Urinary bladder (tissue), 4 donors: Measurements from ENCODE around the gene SPEF2. TPM values are rescaled to one million over a fixed set of nuclear protein-coding genes. Genes with fewer than 3 reads are reported as not detected.

Source experiments
- DNase-seq: peaks from one replicate; pipeline ENCODE4 v3.0.0-alpha.2; 2015; ENCODE audit errors: extremely low spot score
- H3K27ac ChIP-seq: one replicate; pipeline ENCODE4 v1.5.1; 2013; ENCODE audit warnings: low read depth, mild to moderate bottlenecking, moderate library complexity
- H3K36me3 ChIP-seq: one replicate; pipeline ENCODE4 v1.6.1; 2013; ENCODE audit warnings: mild to moderate bottlenecking, moderate library complexity; ENCODE audit not compliant: insufficient read depth
- H3K4me1 ChIP-seq: one replicate; pipeline ENCODE4 v1.6.1; 2013; ENCODE audit warnings: mild to moderate bottlenecking, moderate library complexity; ENCODE audit not compliant: insufficient read depth
- H3K4me3 ChIP-seq: one replicate; pipeline ENCODE4 v1.5.1; 2013; ENCODE audit warnings: low read depth, low read length
- WGBS: extraction: QIAGEN DNeasy Blood & Tissue Kit; methylation state at CpG from one replicate; pipeline ENCODE4 v1.1.7; 2013; 5-methylcytosine and 5-hydroxymethylcytosine counted together
- polyA plus RNA-seq: library from polyadenylated mRNA; stranded (reverse); fragments of 200-250 nt; gene quantifications from one replicate; pipeline ENCODE4 v1.2.3, GENCODE V29; 2013
- total RNA-seq: library from RNA; depleted of rRNA; stranded (reverse); fragments of >200 nt; gene quantifications from one replicate; pipeline ENCODE4 v1.2.3, GENCODE V29; 2014
- donor health status: healthy with polysubstance abuse.
- donor health status: healthy.

Gene SPEF2
- total RNA-seq (30.0 TPM), polyA plus RNA-seq (3.7 TPM)

- Histone ChIP-seq H3K36me3 (no peaks in the 10 kb centered on the region), H3K4me3 (peak within 1 kb of the TSS; percentile 74), H3K4me1 (no peaks in the 10 kb centered on the region), H3K27ac (no peak within 1 kb of the TSS)
- DNase-seq = peak; percentile 76
- 3% methylated on average over 55 of the region's 55 CpGs for WGBS
These were observed at the start of gene SPEF2 for GRCh38 chr5:35617435-35618303. Gene SPEF2 (plus strand): TSS chr5:35617863. CDS start chr5:35617998, 135 bp downstream.

- Histone ChIP-seq H3K27ac (no peak overlapping the region), H3K4me1 (no peaks in the 10 kb centered on the region), H3K36me3 (no peaks in the 10 kb centered on the region), H3K4me3 (no peak overlapping the region)
- WGBS = 62% methylated on average over 1 of the region's 1 CpG
- DNase-seq = no peak
These were observed 42.1 kb upstream of the SPEF2 start for GRCh38 chr5:35575578-35575977.

- Histone ChIP-seq H3K27ac (no peak overlapping the region), H3K4me1 (no peaks in the 10 kb centered on the region), H3K36me3 (no peaks in the 10 kb centered on the region), H3K4me3 (no peak overlapping the region)
- DNase-seq = no peak
- WGBS = 37% methylated on average over 2 of the region's 2 CpGs
These were observed 30.2 kb upstream of the SPEF2 start for GRCh38 chr5:35587419-35587818.

- H3K4me3 ChIP-seq = no peak overlapping the region
- DNase-seq = no peak
- 78% methylated on average over 1 of the region's 1 CpG for WGBS
- no peak overlapping the region for H3K27ac ChIP-seq
- H3K4me1 ChIP-seq = no peaks in the 10 kb centered on the region
- no peaks in the 10 kb centered on the region for H3K36me3 ChIP-seq
These were observed 24.3 kb upstream of the SPEF2 start for GRCh38 chr5:35593338-35593737.

GRCh38 chr5:35598707-35599370 lies 18.8 kb upstream of the SPEF2 start:
- Histone ChIP-seq H3K27ac (no peak overlapping the region), H3K4me1 (no peaks in the 10 kb centered on the region), H3K36me3 (no peaks in the 10 kb centered on the region), H3K4me3 (no peak overlapping the region)
- 93% methylated on average over 2 of the region's 2 CpGs for WGBS
- no peak for DNase-seq

GRCh38 chr5:35600591-35600990 lies 17.1 kb upstream of the SPEF2 start:
- Histone ChIP-seq H3K4me1 (no peaks in the 10 kb centered on the region), H3K27ac (no peak overlapping the region), H3K36me3 (no peaks in the 10 kb centered on the region), H3K4me3 (no peak overlapping the region)
- DNase-seq = no peak

GRCh38 chr5:35608881-35609779 lies 8.5 kb upstream of the SPEF2 start:
- DNase-seq = peak; percentile 17
- WGBS = 49% methylated on average over 5 of the region's 5 CpGs
- no peak overlapping the region for H3K4me3 ChIP-seq
- no peaks in the 10 kb centered on the region for H3K4me1 ChIP-seq
- no peaks in the 10 kb centered on the region for H3K36me3 ChIP-seq
- no peak overlapping the region for H3K27ac ChIP-seq

GRCh38 chr5:35617060-35617434 lies 616 bp upstream of the SPEF2 start:
- H3K27ac ChIP-seq = no peak overlapping the region
- peak overlapping the region; percentile 74 for H3K4me3 ChIP-seq
- H3K4me1 ChIP-seq = no peaks in the 10 kb centered on the region
- no peaks in the 10 kb centered on the region for H3K36me3 ChIP-seq
- no peak for DNase-seq
- 49% methylated on average over 3 of the region's 3 CpGs for WGBS

- H3K36me3 ChIP-seq = no peaks in the 10 kb centered on the region
- no peak for DNase-seq
- H3K4me1 ChIP-seq = no peaks in the 10 kb centered on the region
- H3K4me3 ChIP-seq = peak overlapping the region; percentile 74
- H3K27ac ChIP-seq = no peak overlapping the region
- WGBS = 3% methylated on average over 4 of the region's 4 CpGs
These were observed 607 bp downstream of the SPEF2 start for GRCh38 chr5:35618304-35618636.

- no peak for DNase-seq
- 70% methylated on average over 2 of the region's 2 CpGs for WGBS
- Histone ChIP-seq H3K36me3 (no peaks in the 10 kb centered on the region), H3K4me3 (peak overlapping the region; percentile 74), H3K27ac (no peak overlapping the region), H3K4me1 (no peaks in the 10 kb centered on the region)
These were observed 1.1 kb downstream of the SPEF2 start for GRCh38 chr5:35618781-35619180.

GRCh38 chr5:35622974-35623373 lies 5.3 kb downstream of the SPEF2 start:
- Histone ChIP-seq H3K36me3 (no peaks in the 10 kb centered on the region), H3K4me1 (no peaks in the 10 kb centered on the region), H3K27ac (no peak overlapping the region), H3K4me3 (no peak overlapping the region)
- DNase-seq = no peak
- 82% methylated on average over 3 of the region's 3 CpGs for WGBS

- no peak overlapping the region for H3K4me3 ChIP-seq
- no peaks in the 10 kb centered on the region for H3K36me3 ChIP-seq
- no peaks in the 10 kb centered on the region for H3K4me1 ChIP-seq
- no peak overlapping the region for H3K27ac ChIP-seq
- DNase-seq = no peak
These were observed 6.3 kb downstream of the SPEF2 start for GRCh38 chr5:35623991-35624390.

- Histone ChIP-seq H3K4me1 (no peaks in the 10 kb centered on the region), H3K27ac (no peak overlapping the region), H3K4me3 (no peak overlapping the region), H3K36me3 (peaks cover 5% of the 10 kb centered on the region)
- 89% methylated on average over 1 of the region's 1 CpG for WGBS
- no peak for DNase-seq
These were observed 8.4 kb downstream of the SPEF2 start for GRCh38 chr5:35626108-35626507.
